ENCODE results near the gene MVB12B.

DNA sequence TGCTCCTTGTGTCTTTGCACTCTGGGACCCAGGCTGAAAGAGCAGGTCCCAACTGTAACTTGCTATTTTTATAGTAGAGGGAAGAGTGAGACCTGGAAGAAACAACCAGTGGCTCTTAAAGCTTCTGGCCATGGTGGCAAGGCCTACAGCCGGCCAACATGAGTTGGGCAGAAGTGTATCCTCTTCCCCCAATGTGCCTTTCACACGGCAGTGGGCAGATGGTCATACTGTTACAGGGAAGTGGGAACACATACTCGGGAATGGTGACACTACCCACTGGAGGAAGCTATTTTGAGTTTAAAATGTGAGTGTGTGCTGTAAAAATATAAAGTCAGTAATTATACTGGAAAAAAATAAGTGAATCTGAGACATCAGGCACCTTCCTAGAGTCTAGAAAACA is 116.0 kb downstream of the MVB12B start:
- TF ChIP-seq, protein P1, sequence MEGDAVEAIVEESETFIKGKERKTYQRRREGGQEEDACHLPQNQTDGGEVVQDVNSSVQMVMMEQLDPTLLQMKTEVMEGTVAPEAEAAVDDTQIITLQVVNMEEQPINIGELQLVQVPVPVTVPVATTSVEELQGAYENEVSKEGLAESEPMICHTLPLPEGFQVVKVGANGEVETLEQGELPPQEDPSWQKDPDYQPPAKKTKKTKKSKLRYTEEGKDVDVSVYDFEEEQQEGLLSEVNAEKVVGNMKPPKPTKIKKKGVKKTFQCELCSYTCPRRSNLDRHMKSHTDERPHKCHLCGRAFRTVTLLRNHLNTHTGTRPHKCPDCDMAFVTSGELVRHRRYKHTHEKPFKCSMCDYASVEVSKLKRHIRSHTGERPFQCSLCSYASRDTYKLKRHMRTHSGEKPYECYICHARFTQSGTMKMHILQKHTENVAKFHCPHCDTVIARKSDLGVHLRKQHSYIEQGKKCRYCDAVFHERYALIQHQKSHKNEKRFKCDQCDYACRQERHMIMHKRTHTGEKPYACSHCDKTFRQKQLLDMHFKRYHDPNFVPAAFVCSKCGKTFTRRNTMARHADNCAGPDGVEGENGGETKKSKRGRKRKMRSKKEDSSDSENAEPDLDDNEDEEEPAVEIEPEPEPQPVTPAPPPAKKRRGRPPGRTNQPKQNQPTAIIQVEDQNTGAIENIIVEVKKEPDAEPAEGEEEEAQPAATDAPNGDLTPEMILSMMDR (IDR thresholded peaks at IDR 0.05; ENCODE audit: insufficient read depth, low read length, poor library complexity, severe bottlenecking): no peak
- no peak for TF ChIP-seq EZH2phosphoT487 (conservative IDR thresholded peaks at IDR 0.05; ENCODE audit: low read length)

Data from SU-DHL-6 (cell line).